Measurements from ENCODE around the gene PARD3B.
"Not testable (repeated sequence)": the region's sequence is repeated elsewhere in the genome, so short reads cannot be mapped to it uniquely, and the experiment has no call there.

PARD3B gene

GRCh38 chr2:205451901-205452512 is 906.7 kb downstream of the PARD3B start:
- DNase-seq, result no peak

- no peak for DNase-seq
Observed at GRCh38 chr2:205453202-205453601, 907.9 kb downstream of the PARD3B start.

DNA sequence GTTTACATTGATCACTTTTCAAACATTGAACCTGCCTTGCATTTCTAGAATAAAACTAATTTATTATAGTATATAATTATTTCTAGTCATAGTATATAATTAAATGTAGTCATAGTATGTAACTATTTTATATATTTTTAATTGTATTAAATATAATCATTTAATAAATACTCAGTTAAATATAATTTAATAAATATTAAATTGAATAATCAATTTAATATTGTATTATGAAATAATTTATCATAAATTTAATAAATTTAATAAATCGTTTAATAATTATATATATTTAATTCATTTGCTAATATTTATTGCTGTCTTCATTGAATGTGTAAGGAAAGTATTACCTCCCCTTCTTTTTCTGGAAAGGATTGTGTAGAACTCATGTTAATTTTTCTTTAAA is 911.4 kb downstream of the PARD3B start:
- no peak for DNase-seq

GRCh38 chr2:205460217-205460616 is 914.9 kb downstream of the PARD3B start:
- no peak for DNase-seq

DNA sequence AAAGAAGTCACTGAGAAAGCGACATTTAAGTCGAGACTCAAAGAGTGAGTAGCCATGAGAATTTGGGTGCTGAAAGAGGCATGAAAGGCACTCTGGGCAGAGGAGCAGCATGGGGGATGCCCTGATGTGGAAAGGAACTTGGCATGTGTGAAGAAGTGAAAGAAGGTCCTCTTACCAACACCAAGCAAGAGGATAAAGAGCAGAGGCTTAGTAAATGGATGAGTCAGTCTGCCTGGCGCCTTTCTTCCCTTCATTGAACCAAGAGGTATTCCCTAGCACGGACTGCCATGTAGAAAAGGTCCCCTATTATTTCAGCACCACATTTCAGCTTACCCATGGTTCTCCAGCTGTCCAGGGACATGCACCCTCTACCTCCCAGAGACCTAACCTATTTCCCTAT is 915.9 kb downstream of the PARD3B start:
- no peak for DNase-seq

- DNase-seq, result no peak
Observed at GRCh38 chr2:205461678-205462665, 916.7 kb downstream of the PARD3B start.

DNA sequence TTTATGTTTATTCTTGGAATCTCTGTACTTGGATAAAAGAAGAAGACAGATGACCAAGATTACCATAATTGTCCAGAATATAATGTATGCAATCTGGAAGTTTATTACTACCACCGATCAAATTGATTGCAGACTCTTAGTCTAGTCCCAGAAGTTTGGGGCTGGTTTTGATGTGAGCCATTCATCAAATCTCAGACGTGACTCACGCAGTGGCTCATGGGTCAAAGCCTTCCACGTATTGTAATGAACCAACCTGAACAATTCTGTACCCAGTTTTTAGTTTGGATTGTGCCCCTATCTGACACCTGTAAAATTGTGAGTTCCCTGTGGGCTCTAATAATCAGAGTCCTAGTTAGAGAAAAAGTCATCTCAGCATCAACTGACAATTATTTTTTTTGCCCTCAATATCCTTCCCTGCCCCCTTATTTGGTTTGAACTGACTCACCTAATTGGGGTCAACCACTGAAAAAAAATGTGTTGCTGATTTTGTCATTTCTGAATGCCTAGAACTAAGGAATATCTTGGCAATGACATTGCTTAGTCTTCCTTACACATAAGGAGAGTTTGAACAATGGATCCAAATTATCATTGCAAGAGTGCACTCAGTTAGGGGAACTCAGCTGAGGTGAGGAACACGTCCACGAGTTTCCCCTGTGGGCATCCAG is 917.5 kb downstream of the PARD3B start:
- no peak for DNase-seq

DNA sequence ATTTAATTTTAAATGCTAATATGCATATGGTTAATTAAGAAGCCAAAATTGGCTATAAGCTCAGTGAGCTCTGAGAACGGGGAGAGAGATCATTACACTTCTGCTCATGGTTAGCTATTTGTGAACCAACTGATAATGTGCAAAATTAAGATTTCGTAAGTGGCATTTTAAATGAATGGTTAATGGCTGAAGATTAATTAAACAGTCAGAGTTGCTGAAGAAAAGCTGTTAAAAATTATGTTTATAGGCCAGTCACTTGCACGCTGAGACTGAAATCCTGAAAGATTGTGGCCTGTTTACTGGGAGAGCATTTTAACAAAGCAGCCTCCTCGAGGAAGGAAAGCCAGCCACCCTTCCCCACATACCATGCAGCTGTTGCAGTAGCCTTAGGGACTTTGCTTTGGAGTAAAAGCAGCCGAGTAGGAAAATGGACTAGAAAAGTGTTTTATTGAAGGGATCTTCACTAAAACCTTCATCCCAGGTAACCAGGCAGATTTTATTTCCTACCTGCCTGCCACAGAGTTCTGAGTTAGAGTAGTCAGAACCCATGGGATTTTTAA is 918.3 kb downstream of the PARD3B start:
- no peak for DNase-seq

DNA sequence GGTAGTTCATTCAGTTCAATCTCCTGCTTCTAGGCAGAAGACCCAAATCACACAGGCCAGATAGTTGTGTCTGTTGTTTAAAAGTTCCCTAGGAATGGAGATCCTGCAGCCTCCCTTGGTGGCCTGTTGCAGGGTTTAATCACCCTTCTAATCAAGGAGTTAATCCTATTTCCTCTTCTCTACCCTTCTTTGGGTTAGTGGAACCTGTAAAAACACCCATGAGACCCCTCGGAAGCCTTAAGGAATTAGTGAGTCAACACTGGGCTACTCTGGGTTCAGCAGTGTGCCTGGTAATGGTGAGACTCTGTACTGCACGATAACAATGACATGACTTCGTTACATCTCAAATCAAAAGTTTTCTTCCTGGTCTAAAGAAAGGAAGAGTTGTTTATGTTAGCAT is 919.4 kb downstream of the PARD3B start:
- no peak for DNase-seq

DNA sequence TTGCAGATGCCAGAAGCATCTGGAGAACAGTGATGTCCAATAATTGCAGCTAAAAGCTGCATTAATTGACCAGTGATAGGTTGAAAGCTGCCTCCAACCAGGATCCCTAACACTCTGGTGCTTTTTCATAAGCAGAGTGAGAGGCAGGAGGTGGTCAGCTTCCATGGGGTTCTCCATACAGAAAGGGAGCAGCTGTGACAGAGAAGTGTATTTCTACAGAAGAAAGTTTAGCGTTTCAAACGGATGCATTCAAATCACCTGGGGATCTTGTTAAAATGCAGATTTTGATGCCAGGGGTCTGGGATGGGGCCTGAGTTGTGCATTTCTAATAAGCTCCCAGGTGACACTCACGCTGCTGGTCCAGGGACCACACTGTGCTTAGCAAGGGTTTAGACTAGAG is 920.5 kb downstream of the PARD3B start:
- DNase-seq, result peak in 1 of 2 experiments; percentile 17

GRCh38 chr2:205471776-205472175 is 926.5 kb downstream of the PARD3B start:
- DNase-seq, result no peak

- no peak for DNase-seq
Observed at GRCh38 chr2:205473791-205474190, 928.5 kb downstream of the PARD3B start.

GRCh38 chr2:205474741-205475415 is 929.6 kb downstream of the PARD3B start:
- no peak for DNase-seq

DNA sequence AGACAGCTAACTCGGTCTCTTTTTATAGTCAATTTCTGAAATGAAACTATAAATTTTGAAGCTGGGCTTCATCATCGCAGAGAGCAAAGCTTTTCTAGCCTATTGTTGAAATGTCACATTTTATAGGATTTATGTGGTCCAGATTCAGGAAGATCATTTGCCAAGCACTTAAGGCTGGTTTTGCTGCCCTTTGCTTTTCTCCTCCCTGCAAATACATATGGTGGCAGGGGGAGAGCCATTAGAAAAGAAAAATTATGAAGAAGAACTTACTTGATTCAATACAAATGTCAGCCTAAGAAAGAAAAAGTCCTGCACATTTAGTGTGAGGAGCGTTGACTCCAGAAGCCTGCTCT is 930.1 kb downstream of the PARD3B start:
- DNase-seq, result no peak

DNA sequence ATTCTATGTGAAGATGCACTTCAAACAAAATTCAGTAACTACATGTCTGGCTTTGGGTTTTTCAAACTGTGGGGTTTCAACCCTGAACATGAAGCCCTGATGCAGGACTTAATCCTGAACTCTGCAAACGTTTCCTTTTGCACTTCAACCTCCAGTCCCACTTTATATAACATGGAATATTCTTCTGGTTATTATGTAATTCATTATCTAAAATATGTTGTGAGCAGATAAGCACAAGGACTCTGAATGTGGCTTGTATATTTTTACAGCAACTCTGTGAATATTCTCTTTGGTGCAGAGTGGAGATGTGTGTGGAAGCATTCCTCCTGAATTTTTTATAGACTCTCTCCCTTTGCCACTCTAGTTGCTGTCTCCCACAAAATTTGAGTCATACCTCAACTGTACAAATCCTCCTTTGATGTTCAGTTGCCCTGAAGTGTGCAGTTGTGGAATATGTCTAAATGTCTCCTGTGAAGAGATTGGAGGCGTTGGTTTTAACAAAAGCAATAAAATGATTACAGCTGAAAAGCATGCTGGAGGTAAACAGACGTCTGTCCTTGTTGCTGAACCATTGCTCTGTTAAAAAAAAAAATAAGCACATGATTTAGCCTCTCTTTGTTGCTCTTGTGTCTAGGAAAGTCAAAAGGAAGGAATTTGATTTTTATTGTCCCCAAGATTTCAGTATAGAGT is 931.9 kb downstream of the PARD3B start:
- DNase-seq, result no peak

DNA sequence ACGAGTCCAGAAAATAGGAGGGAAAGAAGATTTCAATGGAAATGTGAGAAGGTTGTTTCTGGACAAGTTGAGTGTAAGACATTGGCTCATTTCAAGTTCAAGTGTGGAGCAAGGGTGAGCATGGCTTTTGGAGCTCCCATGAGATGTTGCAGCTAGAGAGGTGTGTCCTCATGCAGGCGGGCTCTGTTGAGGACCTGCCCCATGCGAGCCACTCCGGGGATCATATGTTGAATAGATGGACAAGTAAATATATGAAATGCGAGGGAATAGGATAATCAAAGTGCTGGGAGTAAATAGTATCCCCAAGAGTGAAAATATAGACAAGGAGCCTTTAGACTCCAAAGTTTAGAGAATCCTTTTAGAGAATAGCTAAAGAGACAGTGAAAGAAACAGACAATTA is 936.6 kb downstream of the PARD3B start:
- DNase-seq, result no peak

- DNase-seq, result peak in 1 of 2 experiments; percentile 16
Observed at GRCh38 chr2:205482399-205483081, 937.3 kb downstream of the PARD3B start.

GRCh38 chr2:205483095-205483494 is 937.8 kb downstream of the PARD3B start:
- no peak for DNase-seq

GRCh38 chr2:205484215-205484614 is 938.9 kb downstream of the PARD3B start:
- DNase-seq, result no peak

- DNase-seq, result no peak
Observed at GRCh38 chr2:205484764-205485163, 939.5 kb downstream of the PARD3B start.

DNA sequence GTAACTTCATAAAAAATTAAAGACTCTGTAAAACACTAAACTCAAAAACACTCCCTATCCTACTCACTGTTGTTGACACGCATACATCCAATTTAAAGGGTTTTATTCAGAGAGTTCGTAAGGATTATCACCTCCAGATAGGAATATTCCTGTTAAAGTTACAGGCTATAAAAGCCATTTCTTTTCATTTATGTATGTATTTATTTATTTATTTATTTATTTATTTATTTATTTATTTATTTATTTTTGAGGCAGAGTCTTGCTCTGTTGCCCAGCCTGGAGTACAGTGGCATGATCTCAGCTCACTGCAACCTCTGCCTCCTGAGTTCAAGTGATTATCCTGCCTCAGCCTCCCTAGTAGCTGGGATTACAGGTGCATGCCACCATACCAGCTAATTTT is 948.3 kb downstream of the PARD3B start:
- not testable (repeated sequence) for DNase-seq

All from NCI-H526 (cell line).